Anterior cingulate cortex (tissue), 58 donors: ENCODE data around the gene ANXA5.

ENCODE experiments used
- DNase-seq, 58 donors: peaks; one replicate each; lab custom pipeline; 2025; lab: John Stamatoyannopoulos, UW

ANXA5 gene

DNA sequence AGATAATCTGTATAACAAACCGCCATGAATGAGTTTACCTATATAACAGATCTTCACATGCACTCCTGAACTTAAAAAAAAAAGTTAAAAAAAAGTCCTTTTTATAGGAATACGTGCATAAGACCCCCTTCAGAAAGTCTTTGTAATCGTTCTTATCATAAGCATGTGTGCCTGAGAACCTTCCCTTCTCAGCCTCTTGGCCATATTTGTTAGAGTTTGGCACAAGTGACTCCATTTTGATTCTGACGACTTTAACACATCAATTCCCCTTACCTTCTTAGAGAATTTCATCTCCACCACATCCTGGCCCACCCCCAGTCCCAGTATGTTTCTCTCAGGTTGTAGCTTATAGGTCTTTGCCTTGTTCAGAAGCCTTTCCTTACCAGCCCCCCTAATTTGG is 16.0 kb upstream of the ANXA5 start:
- no peak for DNase-seq

DNA sequence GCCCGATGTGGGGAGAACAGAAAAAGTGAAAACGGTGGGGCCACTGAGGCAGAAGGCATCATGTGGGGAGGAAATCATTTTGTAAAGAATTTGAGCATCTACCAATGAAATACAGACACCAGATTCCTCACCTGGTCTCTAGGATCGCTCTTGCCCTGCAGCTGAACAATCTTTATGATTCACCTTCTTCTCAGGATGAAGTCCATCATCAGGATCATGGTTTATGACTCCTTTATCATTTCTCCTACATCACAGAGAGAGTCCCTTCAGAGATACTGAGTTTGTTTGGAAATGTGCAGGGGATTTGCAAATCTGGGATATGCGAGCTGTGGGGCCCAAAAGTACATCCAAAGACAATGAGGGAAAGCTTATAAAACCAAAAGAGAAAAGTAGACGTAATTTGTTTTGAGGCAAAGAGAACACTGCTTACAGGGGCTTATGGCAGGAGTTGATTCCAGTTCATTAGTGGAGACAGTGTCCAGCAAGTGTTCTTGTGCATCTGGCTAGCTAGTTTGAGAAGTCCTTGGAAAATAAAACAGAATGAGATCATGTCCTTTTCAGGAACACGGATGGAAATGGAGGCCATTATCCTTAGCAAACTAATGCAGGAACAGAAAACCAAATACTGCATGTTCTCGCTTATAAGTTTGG is 15.3 kb upstream of the ANXA5 start:
- DNase-seq: no peak

DNA sequence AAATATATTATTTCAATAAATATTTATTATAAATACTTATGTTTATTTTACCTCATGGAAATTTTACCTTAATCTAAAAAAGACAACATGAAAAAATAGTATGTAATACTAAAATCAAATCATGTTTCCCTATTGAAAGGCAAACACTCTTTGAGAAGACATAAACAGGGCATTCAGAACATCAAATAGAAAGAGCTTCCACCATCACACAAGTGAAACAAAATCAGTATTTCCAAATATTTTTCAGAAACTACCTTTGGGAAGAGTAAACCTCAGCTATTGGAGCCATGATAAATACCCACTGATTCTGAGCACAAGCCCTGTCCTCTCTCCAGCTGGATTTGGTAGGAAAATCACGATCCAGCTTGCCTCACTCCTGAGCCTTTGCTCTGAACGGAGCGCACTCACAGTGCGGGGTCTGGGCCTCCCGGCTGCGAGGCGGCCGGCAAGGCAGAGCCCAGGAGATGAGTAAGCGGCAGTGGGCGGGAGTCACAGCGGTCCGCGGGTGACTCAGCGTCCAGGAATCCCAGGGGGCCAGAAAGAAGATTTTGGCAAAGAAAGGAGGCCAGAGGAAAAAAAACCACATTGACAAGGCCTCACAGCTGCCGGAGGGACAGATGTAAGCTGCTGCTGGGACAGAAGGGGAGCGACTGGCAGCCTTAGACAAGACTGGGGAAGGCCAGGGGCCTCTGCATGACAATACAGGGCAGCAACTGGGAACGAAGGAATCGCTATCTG is 14.7 kb upstream of the ANXA5 start:
- DNase-seq: peak in 53 of 58 donors; percentile 5 to 83 (median 27)

DNA sequence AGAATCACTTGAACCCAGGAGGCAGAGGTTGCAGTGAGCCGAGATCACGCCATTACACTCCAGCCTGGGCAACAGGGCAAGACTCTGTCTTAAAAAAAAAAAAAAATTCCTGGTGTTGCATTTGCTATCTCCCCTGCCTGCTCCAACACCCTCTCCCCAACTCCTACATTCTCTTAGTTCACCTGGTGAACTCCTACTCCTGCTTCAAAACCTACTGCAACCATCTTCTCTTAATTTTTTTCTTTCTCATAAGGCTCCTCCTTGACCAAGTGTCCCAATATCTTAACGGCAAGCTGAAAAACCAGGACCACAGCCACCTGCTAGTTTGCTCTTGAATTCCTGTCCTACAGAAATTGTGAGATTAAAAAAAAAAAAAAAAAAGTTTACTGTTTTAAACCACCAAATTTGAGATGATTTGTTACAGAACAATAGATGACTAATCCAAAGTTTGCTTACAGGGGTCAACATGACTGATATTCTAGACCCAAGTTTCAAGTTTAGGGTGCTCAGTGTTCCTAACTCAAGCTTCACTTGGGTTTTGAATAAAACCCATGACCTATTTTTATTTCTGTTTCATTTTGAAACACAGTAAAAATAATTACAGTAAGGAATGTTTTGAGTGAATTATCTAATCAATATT is 13.1 kb upstream of the ANXA5 start:
- no peak for DNase-seq

DNA sequence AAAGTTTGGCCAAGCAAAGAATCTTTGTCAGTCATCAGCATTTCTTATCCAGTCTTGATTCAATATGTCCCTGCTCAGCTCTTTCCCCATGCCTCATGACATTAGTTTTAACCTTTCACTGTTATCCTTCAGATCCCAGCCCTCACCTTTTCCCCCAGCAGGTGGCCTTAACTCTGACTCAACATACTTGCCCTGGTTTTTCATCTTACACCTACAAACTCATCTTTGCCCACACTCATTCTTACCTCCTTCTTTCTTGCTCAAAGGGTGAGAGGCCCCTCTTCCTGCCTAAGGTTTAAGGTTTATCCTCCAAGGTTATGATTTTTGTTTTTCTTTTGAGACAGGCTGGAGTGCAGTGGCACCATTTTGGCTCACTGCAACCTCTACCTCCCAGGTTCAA is 10.6 kb upstream of the ANXA5 start:
- no peak for DNase-seq

DNA sequence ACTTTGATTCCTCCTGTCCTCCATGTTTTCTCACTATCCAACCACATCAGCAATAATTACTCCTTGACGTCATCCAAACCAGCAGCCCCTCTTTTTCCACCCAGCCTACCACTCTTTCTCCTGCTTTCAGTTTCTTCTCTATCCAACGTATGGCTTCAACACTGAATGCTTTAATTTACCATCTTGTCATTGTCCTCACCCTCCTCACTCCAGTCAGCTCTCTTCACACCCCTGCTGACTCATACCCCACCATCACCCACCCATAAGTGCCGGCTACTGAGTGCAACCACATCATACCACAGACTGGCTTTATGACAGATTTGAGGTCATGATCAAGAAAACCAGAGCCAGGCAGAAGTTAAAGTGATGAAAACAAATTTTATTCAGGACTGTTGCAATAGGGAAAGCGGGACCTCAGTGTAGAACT is 9.8 kb upstream of the ANXA5 start:
- no peak for DNase-seq

DNA sequence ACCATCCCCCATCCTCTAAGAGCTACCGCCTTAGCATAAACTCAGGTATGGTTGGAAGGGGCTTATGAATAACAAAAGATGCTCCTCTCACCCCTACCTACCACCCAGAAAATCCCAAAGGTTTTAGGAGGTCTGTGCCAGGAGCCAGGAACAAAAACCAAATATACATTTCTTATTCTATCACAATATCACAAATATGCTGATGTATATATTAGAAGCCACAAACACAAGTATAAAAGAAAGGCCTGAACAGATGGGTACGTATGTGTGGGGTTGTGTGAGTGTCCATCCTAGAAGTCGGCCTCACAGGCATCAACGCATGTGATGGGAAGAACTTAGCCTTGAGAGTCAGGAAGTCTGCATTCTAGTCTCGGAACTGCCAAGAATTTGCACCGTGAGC is 8.7 kb upstream of the ANXA5 start:
- no peak for DNase-seq

DNA sequence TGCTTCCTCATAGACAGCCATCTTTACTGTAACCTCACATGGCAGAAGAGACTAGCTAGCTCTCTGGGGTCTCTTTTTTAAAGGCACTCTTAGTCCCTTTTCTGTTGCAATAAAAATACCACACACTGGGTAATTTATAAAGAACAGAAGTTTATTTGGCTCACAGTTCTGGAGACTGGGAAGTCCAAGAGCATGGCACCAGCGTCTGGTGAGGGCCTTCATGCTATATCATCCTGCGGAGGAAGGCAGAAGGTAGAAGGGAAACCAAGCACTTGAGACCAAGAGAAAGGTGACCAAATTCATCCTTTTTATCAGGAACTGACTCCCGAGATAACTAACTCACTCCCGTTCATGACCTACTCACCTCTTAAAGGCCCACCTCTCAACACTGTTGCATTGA is 5.4 kb upstream of the ANXA5 start:
- DNase-seq: no peak

DNA sequence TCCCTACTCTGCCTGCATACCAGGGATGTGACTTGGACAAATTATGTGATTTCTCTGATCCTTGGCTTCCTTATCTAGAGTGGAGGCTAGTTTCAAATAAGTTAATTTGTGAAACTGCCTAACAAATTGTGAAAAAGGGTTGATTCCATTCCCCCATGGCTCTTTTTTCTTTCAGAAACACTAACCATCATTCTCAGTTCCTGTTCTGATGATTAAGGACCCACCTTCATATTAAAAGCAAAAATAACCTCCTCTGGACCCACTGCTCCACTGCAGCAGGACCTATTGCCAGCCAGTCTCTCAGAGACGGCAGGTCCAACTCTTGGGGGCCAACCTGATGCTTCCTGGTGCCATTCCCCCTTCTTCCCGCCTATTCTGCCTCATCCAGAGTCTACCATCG is 4.5 kb upstream of the ANXA5 start:
- no peak for DNase-seq

DNA sequence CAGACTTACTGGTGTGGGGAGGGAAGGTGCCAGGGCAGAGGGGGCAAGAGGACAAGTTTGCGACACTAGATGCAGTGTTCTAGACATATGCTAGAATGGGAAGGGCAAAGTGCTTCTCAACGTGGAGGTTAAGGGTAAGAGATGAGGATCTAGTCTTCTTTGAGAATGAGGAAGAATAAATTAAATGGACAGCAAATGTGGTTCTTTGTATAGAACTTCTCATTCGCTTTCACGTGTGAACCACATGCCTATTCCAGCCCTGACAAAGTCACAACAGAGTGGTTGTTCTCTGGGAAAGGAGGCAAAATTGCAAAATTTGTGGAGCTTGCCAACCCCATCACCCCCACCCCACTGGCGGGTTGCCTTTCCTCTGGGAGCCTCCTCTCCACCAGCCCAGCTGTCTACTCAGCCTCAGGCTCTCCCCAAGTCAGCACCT is 1.5 kb upstream of the ANXA5 start:
- peak in 18 of 58 donors; percentile 2 to 42 (median 6) for DNase-seq

DNA sequence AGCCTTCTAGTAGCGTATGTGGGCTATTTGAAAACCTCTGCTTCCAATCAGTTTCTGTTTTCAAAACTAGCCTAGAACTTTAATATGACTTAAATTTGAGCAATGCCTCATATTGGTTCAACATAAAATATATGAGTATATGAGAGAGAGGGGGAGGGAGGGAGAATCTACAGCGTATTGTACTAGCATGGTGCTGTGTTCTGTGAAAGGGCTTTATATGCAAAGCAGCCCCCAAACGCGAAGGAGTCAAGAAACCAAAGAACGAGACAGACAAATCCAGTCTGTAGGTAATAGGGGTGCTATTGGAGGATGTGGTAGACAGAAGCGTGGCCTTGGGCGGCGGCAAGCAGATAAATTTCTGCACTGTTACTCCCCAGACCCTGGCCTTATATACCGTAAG is 784 bp upstream of the ANXA5 start:
- peak in 1 of 58 donors; percentile 22 for DNase-seq

DNA sequence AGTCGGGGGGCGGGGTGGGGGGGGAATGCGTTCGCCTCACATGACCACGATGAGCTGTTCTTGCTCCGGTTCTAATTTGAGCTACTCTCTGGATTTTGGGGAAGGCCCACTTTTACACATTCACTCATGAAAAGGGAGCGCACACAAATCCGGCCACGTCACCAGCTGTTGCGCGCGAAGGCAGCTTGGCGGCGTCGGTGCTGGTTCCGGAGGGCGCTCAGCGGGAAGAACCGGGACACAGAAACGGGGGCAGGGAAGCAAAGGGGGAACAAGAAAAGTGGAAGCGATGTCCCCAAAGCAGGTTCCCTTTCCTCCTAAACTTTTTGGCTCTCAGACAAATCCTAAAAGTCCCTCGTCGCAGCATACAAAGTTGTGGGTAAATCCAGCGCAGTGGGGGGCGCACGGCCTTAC is 605 bp downstream of the ANXA5 start:
- peak in 55 of 58 donors; percentile 2 to 76 (median 52) for DNase-seq

DNA sequence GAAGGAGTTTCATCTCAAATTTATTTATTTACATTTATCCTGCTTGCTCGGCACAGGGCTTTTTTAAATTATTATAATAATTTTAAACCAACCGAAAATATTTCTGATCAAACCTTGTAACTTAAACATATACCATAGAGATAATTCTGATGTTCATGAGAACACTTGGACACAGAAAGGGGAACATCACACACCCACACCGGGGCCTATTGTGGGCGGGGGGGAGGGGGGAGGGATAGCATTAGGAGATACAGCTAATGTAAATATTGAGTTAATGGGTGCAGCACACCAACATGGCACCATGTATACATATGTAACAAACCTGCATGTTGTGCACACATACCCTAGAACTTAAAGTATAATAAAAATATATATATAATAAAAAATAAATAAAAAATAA is 2.9 kb downstream of the ANXA5 start:
- DNase-seq: no peak

DNA sequence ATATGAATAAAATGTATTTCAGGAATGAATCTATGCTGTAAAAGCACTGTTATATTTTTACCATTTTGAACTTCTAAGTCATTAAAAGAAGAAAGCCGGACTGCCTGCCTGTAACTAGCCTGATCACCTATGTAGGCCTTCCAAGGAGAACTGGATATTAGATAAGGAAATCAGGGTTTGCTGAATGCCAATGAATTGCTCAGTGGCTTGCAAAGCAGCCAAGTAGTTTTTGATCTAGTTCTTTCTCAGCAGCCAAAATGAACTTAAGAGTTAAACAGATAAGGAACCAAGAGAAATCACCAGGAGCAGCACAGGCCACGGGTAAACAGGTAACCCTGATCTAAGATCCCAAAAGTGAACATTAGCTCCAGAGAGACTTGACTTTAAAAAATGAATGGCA is 3.3 kb downstream of the ANXA5 start:
- DNase-seq: no peak

DNA sequence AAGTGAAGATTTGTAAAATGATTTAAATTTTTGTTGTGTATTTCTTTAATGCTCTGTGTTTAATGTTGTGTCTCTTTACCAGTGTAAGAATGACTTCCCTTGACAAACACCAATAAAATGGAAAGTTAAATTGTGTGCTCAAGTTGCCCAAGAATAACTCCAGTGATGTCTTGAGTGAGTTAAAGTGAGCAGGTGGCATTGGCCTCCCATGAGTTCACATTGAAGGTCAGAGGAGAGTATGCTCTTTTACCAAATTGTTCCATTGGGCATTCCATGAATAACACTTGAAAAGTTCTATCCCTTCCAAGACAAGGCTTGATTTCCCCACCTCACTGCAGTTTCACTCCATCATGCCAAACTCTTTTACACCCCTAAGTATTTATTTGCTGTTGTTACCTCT is 4.5 kb downstream of the ANXA5 start:
- no peak for DNase-seq

DNA sequence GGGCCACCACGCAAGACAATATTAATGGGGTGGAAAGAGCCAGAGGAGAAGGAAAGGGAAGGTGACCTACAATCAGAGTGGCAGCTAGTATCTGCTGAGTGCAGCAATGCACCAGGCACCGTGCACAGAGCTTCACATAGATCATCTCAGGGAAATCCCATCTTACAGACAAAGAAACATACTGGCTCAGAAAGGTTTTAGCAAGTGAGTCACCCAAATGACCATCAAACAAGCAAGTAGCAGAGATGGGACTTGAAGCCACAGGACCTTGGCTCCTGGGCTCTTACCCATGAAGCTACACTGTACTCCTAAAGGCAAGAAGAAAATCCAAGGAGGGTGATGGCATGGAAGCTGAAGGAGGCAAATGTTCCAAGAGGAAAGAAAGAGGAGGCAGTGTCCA is 6.8 kb downstream of the ANXA5 start:
- no peak for DNase-seq

DNA sequence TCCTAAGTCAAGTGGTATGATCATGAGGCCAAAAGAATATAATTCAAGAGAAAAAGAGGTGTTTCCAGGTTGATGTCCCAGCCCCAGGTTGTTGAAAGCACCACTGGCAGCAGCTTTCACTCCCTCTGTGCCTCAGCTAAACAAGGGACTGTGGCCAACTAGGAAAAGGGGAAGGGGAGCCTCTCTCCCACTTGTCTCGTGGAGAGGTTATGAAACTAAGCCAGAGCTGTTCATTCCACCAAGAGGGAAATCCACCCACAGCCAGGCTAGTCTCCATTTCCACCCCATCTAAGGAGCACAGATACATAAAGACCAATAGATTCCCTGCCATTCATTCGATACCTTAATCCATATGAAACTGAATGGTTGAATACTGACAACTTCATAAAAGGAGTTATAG is 8.1 kb downstream of the ANXA5 start:
- DNase-seq: no peak

DNA sequence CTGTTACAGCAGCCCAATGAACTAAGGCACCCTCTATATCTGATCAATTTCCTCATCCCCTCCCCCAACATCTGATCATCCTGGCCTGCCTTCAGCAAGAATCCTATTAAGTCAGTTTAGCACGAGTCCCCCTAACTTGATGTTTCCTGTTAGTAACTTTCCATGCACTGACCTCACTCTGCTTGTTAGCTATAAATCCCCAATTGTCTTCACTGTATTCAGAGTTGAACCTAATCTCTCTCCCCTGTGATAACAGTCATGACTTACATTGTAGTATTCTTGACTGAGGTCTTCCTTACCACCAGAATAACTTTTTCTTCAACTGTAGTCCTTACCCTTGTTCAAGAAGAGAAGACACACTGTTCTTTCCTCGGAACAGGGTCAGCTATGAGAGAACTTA is 8.5 kb downstream of the ANXA5 start:
- no peak for DNase-seq

DNA sequence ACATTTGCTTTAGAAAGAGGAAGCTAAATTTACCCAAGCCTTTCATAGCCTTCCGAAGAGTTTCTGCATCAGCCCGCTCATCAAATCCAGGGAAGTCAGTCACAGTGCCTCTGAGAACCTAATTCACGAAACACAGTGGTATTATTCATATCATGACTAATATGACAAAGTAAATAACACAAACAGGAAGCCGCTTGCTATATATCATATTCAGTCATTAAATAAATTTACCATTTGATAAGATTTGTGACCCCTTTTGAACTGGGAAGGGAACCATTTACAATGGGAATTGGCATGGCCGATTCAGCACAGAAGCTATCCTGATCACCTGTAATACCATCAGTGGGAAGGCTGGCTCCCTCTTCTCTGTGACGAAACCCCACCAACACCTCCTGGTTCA is 10.5 kb downstream of the ANXA5 start:
- DNase-seq: no peak

DNA sequence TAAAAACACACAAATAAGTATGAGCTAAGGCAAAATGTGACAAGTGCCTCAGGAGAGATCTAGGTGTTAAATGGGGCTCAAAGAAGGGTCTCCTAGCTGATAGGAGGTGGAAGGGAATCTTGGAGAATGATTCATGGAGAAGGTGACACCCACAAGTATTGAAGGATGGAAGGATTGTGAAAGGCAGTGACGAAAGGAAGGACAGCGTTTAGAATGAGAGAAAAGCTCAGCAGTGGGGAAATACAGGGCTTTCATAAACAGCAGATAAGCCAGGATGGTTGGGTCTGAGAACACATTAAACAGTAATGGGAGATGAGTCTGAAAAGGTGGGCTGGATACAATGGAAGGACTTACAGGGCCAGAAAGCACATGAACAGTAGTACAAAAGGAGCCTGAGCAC is 11.5 kb downstream of the ANXA5 start:
- DNase-seq: no peak

DNA sequence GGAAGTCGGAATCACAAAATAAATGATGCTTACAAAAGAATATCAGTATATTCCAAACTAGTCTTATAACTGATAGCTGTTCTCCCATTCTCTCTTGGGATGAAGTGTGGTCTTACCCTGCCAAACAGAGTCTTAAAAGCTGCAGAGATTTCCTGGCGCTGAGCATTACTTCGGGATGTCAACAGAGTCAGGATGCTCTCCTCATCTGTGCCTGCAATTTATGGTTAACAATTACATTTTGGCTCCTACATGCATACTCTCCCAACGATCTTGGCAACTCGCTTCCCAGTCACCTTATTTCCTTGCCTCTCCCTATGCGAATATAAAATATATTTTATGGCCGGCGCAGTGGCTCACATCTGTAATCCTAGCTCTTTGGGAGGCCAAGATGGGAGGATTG is 12.2 kb downstream of the ANXA5 start:
- DNase-seq: no peak

DNA sequence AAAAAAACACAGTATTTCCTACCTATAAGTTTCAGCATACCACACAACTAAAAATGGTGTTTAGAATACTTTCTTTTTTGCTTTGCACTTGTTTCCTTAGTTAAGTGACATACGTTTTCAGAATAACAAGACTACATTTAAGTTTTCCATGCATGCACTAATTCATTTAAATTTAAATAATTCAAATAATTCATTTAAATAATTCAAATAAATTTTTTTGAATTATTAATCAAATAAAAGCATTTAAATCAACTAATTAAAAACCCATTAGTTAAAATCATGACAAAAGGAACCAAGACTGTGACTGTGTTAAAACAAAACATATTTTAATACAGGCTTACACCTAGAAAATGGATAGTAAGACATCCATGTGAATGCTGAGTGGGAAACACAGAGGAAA is 12.8 kb downstream of the ANXA5 start:
- DNase-seq: no peak
